HG03280 (cell line): ENCODE data around the gene COX15.
A peak's percentile ranks its signal among the peaks of the same experiment; 100 is the strongest.
"Not testable (repeated sequence)": the region's sequence is repeated elsewhere in the genome, so short reads cannot be mapped to it uniquely, and the experiment has no call there.

Experiments
- ATAC-seq: cut with Tn5 transposase; IDR thresholded peaks from one replicate; pipeline ENCODE4 v1.9.1; 2021; ENCODE audit warnings: mild to moderate bottlenecking, moderate library complexity; ENCODE audit not compliant: unreplicated experiment

Gene COX15

GRCh38 chr10:99732033-99732842 lies at the start of gene COX15, which contains the start of gene CUTC:
Gene COX15 (minus strand): TSS chr10:99732127. CDS start chr10:99732049, 78 bp downstream.
Gene CUTC (plus strand): TSS chr10:99732234. CDS start chr10:99732349, 115 bp downstream.
- ATAC-seq: peak; percentile 87

GRCh38 chr10:99779335-99779734 lies 47.4 kb upstream of the COX15 start:
- ATAC-seq: no peak

GRCh38 chr10:99777918-99778714 lies 46.2 kb upstream of the COX15 start:
- peak; percentile 54 for ATAC-seq

GRCh38 chr10:99775850-99776249 lies 43.9 kb upstream of the COX15 start:
- ATAC-seq: no peak

GRCh38 chr10:99770408-99771045 lies 38.6 kb upstream of the COX15 start:
- ATAC-seq: no peak

- no peak for ATAC-seq
Observed at GRCh38 chr10:99769706-99770105, 37.8 kb upstream of the COX15 start.

GRCh38 chr10:99768556-99768955 lies 36.6 kb upstream of the COX15 start:
- ATAC-seq: no peak

- ATAC-seq: no peak
Observed at GRCh38 chr10:99767901-99768300, 36.0 kb upstream of the COX15 start.

- peak; percentile 67 for ATAC-seq
Observed at GRCh38 chr10:99766302-99766681, 34.4 kb upstream of the COX15 start.

GRCh38 chr10:99765672-99766301 lies 33.9 kb upstream of the COX15 start:
- ATAC-seq: no peak

GRCh38 chr10:99761365-99761764 lies 29.4 kb upstream of the COX15 start:
- ATAC-seq: no peak

GRCh38 chr10:99760321-99760720 lies 28.4 kb upstream of the COX15 start:
- ATAC-seq: no peak

- ATAC-seq: no peak
Observed at GRCh38 chr10:99758211-99758891, 26.4 kb upstream of the COX15 start.

GRCh38 chr10:99756159-99756558 lies 24.2 kb upstream of the COX15 start:
- no peak for ATAC-seq

- ATAC-seq: no peak
Observed at GRCh38 chr10:99754670-99755069, 22.7 kb upstream of the COX15 start.

- ATAC-seq: no peak
Observed at GRCh38 chr10:99750641-99751040, 18.7 kb upstream of the COX15 start.

GRCh38 chr10:99748823-99749451 lies 17.0 kb upstream of the COX15 start:
- no peak for ATAC-seq

- ATAC-seq: not testable (repeated sequence)
Observed at GRCh38 chr10:99746166-99746565, 14.2 kb upstream of the COX15 start.

GRCh38 chr10:99743841-99744240 lies 11.9 kb upstream of the COX15 start:
- no peak for ATAC-seq

GRCh38 chr10:99742701-99743100 lies 10.8 kb upstream of the COX15 start:
- no peak for ATAC-seq
